WERI-Rb-1 (cell line): ENCODE results near the gene ASB13.

ENCODE experiments used
- DNase-seq: peaks from one replicate; pipeline ENCODE4 v3.0.0-alpha.2; 2020
- H3K27ac ChIP-seq: fragments of 250-450 bp; sonication (Bioruptor Pico); 2 replicates; pipeline ENCODE4 v1.5.1; 2020; ENCODE audit warnings: mild to moderate bottlenecking, moderate library complexity
- H3K27me3 ChIP-seq: fragments of 250-450 bp; sonication (Bioruptor Pico); 2 replicates; pipeline ENCODE4 v1.5.1; 2021; ENCODE audit warnings: mild to moderate bottlenecking, low read depth, moderate library complexity; ENCODE audit not compliant: insufficient read depth, severe bottlenecking
- H3K36me3 ChIP-seq: fragments of 250-450 bp; sonication (Bioruptor Pico); 2 replicates; pipeline ENCODE4 v1.5.1; 2020; ENCODE audit warnings: mild to moderate bottlenecking, moderate library complexity
- H3K4me3 ChIP-seq: 2 replicates; pipeline ENCODE4 v1.5.1; 2011; ENCODE audit warnings: low read depth, mild to moderate bottlenecking, control low read depth, low read length
- H3K9me3 ChIP-seq: fragments of 250-450 bp; sonication (Bioruptor Pico); 2 replicates; pipeline ENCODE4 v1.5.1; 2021; ENCODE audit warnings: mild to moderate bottlenecking, moderate library complexity; ENCODE audit not compliant: severe bottlenecking
- CTCF ChIP-seq: IDR thresholded peaks from 2 replicates; pipeline ENCODE4 v1.5.1; 2011; ENCODE audit warnings: low read depth, mild to moderate bottlenecking, control low read depth, inconsistent platforms, low read length

ASB13 gene

DNA sequence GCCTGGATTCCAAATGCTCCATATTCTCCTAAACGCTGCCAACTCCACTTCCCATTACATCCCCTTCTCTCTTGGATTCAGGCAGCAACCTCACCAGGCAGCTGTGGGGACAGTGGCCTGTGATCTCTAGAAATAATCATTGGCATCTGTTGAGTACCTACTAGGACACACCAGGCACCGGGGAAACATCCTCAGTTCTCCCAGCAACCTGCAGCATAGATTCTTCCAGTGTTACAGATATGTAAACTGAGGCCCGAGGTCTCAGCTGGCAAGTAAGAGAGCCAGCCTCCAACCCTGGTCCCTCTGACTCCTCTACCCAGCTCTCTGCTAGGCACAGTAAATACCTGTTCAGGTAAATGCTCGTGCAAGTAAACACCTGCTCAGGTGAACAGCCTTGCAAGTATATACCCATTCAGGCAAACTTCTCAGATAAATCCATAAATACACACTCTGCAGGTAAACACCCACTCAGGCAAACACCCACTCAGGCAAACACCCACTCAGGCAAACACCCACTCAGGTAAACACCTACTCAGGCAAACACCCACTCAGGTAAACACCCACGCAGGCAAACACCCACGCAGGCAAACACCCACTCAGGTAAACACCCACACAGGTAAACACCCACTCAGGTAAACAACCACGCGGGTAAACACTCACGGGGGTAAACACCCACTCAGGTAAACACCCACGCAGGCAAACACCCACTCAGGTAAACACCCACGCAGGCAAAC is 18.7 kb downstream of the ASB13 start:
- Histone ChIP-seq H3K4me3 (no peak overlapping the region), H3K27me3 (no peaks in the 10 kb centered on the region), H3K36me3 (no peaks in the 10 kb centered on the region), H3K27ac (no peak overlapping the region), H3K9me3 (no peaks in the 10 kb centered on the region)
- no peak for DNase-seq
- no peak for TF ChIP-seq CTCF

DNA sequence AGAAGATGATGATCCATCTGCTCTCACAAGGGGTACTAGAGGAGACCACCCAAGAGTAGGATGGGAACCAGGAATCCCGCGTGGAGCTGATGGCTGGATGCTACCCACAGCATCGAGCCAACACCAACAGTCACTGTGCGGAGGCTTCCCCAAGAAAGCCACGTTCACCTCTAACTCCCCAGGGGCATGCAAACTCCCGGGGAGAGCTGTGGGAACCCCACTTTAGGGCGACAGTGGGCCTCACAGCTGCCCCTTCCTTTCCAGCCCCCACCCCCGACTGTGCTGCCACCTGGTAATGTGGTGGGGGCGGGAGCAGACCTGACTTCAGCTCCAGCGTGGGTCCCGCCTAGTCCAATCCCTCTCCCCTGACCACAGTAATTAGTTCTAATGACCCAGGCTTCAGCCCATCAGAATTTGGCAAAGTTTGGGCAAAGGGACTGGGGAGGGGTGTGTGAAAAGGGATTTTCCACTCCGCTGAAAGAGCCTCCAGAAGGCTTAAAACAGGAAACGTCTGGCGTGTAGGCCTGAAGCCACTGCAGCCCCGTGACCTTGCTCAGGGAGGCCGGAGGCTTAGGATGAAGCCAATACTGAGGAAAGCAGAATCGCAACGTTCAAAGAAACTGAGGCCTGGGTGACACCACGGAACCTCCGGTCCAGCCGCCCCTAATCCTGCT is 20.3 kb downstream of the ASB13 start:
- Histone ChIP-seq H3K27ac (no peak overlapping the region; the same call in 1 of the 2 replicates), H3K36me3 (no peaks in the 10 kb centered on the region), H3K27me3 (no peaks in the 10 kb centered on the region), H3K9me3 (no peaks in the 10 kb centered on the region), H3K4me3 (no peak overlapping the region)
- TF ChIP-seq CTCF = no peak
- DNase-seq = peak; percentile 31

- H3K27ac ChIP-seq = no peak overlapping the region
- H3K27me3 ChIP-seq = no peaks in the 10 kb centered on the region
- H3K4me3 ChIP-seq = no peak overlapping the region
- DNase-seq = no peak
- no peak for TF ChIP-seq CTCF
- H3K36me3 ChIP-seq = no peaks in the 10 kb centered on the region
- H3K9me3 ChIP-seq = no peaks in the 10 kb centered on the region
Measured at GRCh38 chr10:5645375-5645774, 21.0 kb downstream of the ASB13 start.

DNA sequence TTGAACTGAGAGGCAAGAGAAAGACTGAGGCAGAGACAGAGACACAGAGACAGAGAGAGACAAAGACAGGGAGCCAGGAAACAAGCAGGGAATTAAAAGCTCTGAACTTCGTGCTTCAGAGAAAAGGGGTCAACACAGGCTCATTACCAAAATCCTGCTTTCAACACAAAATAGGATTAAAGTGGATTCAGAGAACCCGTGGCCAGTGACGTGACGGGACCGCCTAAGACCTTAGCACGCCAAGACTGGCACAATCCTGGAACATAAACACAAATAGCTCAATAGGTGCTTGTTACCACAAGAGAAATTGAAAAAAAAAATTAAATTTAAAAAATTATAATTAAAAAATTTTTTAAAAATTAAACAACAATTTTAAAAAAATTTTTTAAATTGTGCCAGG is 21.5 kb downstream of the ASB13 start:
- Histone ChIP-seq H3K4me3 (no peak overlapping the region), H3K27ac (peak overlapping the region; percentile 22; the same call in 1 of the 2 replicates), H3K9me3 (no peaks in the 10 kb centered on the region), H3K36me3 (no peaks in the 10 kb centered on the region), H3K27me3 (no peaks in the 10 kb centered on the region)
- peak; percentile 15 for DNase-seq
- TF ChIP-seq CTCF = no peak

DNA sequence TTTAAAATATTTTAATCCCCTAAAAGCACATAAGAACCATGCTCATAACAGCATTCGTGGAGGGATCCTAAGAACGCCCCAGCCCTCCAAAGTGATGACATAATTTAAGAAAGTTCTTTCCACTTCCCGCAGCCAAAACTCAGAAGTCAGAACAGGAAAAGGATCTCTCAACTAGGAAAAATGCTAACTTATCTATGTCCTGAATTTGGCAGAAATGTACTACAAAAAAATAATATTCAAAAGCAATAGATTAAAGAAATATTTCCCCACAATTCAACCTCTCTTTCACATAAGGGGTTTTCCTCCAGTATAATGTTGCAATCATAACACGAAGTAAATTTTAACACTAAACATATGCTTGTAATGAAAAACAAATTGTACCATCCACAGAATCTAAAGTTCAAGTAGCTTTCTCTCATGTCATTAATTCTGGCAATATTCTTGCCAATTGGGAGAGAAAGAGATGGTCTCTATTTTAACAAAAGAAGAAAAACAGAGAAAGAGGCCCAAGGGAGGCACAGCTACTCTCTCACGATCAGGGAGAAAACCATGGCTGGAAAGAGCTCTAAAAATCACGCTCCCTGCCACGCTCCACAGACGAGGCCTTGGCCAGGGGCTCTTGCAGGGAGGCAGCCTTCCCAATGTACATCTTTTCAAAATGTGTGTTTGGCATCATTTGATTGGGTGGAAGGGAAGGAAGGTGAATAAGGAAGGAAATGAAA is 22.9 kb downstream of the ASB13 start:
- Histone ChIP-seq H3K27ac (no peak overlapping the region), H3K9me3 (no peaks in the 10 kb centered on the region), H3K4me3 (no peak overlapping the region), H3K36me3 (no peaks in the 10 kb centered on the region), H3K27me3 (no peaks in the 10 kb centered on the region)
- no peak for DNase-seq
- TF ChIP-seq CTCF = no peak
